Keratinocyte (primary cell): Measurements from ENCODE around the gene PRKN. TPM values are rescaled to one million over a fixed set of nuclear protein-coding genes. Genes with fewer than 3 reads are reported as not detected.

Experiments
- DNase-seq: peaks from one replicate; pipeline ENCODE4 v3.0.0-alpha.2; 2011; ENCODE audit warnings: low read depth, missing footprints, low spot score
- FAIRE-seq: peaks from 2 replicates; lab custom pipeline; 2011; peaks lifted over from hg19 to GRCh38; lab: Jason Lieb, UNC
- H2AFZ ChIP-seq: 2 replicates; pipeline ENCODE4 v1.6.0; 2012; ENCODE audit warnings: low read length, control low read depth, inconsistent platforms; ENCODE audit not compliant: control insufficient read depth
- H3K27ac ChIP-seq: 2 replicates; pipeline ENCODE4 v1.5.1; 2011; ENCODE audit warnings: low read length; ENCODE audit not compliant: control insufficient read depth, insufficient read depth
- H3K27me3 ChIP-seq: 3 replicates; pipeline ENCODE4 v1.6.0; 2011; ENCODE audit warnings: low read length; ENCODE audit not compliant: control insufficient read depth, insufficient read depth; ENCODE audit errors: extremely low read depth
- H3K36me3 ChIP-seq, 2 experiments: 2 replicates in 1 of 2; 3 replicates in 1 of 2; pipeline ENCODE4 v1.5.1; 2011; ENCODE audit warnings: low read length in 2 of 2, mild to moderate bottlenecking in 1 of 2; ENCODE audit not compliant: control insufficient read depth in 2 of 2, insufficient read depth in 2 of 2; ENCODE audit errors: extremely low read depth in 1 of 2
- H3K4me1 ChIP-seq: 3 replicates; pipeline ENCODE4 v1.5.1; 2011; ENCODE audit warnings: low read length; ENCODE audit not compliant: control insufficient read depth, insufficient read depth; ENCODE audit errors: extremely low read depth
- H3K4me2 ChIP-seq: 3 replicates; pipeline ENCODE4 v1.6.0; 2011; ENCODE audit warnings: low read depth, low read length; ENCODE audit not compliant: control insufficient read depth, insufficient read depth; ENCODE audit errors: extremely low read depth
- H3K4me3 ChIP-seq, 3 experiments: fragments of 200-600 bp in 1 of 3; sonication (generic) in 1 of 3; 2 replicates in 2 of 3; 3 replicates in 1 of 3; pipeline ENCODE4 v1.5.1; 2011 to 2016; ENCODE audit warnings: low read length in 3 of 3, mild to moderate bottlenecking in 3 of 3, control low read depth in 2 of 3, inconsistent platforms in 1 of 3, low read depth in 1 of 3, mixed read lengths in 1 of 3, mixed run types in 1 of 3, moderate library complexity in 1 of 3; ENCODE audit not compliant: control insufficient read depth in 2 of 3, insufficient read depth in 2 of 3; ENCODE audit errors: extremely low read depth in 1 of 3
- H3K79me2 ChIP-seq: 2 replicates; pipeline ENCODE4 v1.6.0; 2012; ENCODE audit warnings: low read length; ENCODE audit not compliant: control insufficient read depth, insufficient read depth
- H3K9ac ChIP-seq: 3 replicates; pipeline ENCODE4 v1.6.0; 2011; ENCODE audit warnings: low read length; ENCODE audit not compliant: control insufficient read depth, insufficient read depth; ENCODE audit errors: extremely low read depth
- H3K9me1 ChIP-seq: 3 replicates; pipeline ENCODE4 v1.6.0; 2011; ENCODE audit warnings: low read length; ENCODE audit not compliant: control insufficient read depth, insufficient read depth; ENCODE audit errors: extremely low read depth
- H3K9me3 ChIP-seq: 2 replicates; pipeline ENCODE4 v1.5.1; 2012; ENCODE audit warnings: low read depth, low read length; ENCODE audit not compliant: control insufficient read depth
- H4K20me1 ChIP-seq: 3 replicates; pipeline ENCODE4 v1.6.0; 2011; ENCODE audit warnings: low read length; ENCODE audit not compliant: control insufficient read depth, insufficient read depth; ENCODE audit errors: extremely low read depth
- EZH2 ChIP-seq: IDR thresholded peaks from one replicate; pipeline ENCODE4 v1.6.1; 2012; ENCODE audit warnings: inconsistent platforms, mild to moderate bottlenecking, low read length, moderate library complexity
- dilution Hi-C: fragments of 300-500 bp; cut with MboI; formaldehyde crosslinking; loops from one replicate; pipeline ENCODE4 v1.7.0; 2020; ENCODE audit warnings: low sequenced_read_pairs; ENCODE audit not compliant: extremely low pct_ligation_motif_present
- polyA plus RNA-seq, 5 experiments: library from polyadenylated mRNA; depleted of rRNA in 3 of 5; stranded (reverse) in 3 of 5; stranded (forward) in 1 of 5; unstranded in 1 of 5; fragments of >200 nt; gene quantifications; 1 replicate in 1 of 5; 2 replicates in 3 of 5; 3 replicates in 1 of 5; pipeline versions ENCODE4 v1.2.1 to v1.2.3, GENCODE V29; 2011 to 2012; ENCODE audit warnings: missing spikeins in 2 of 5, low read depth in 1 of 5, low replicate concordance in 1 of 5
- TF ChIP-seq, protein P1 (sequence below), 3 experiments: IDR thresholded peaks in 1 of 3; conservative IDR thresholded peaks in 1 of 3; optimal IDR thresholded peaks in 1 of 3; 2 replicates in 2 of 3; 3 replicates in 1 of 3; pipeline versions ENCODE3 to v1.5.1; 2011; ENCODE audit warnings: low read length in 3 of 3, mild to moderate bottlenecking in 3 of 3, moderate library complexity in 2 of 3, control low read depth in 1 of 3, inconsistent platforms in 1 of 3; ENCODE audit not compliant: insufficient read depth in 2 of 3; ENCODE audit errors: extremely low read depth in 1 of 3

The PRKN gene
- polyA plus RNA-seq, 1 donor (not counting 4 experiments of a cell fraction or from before 2014, with no cell fraction given): 0.67 TPM

DNA sequence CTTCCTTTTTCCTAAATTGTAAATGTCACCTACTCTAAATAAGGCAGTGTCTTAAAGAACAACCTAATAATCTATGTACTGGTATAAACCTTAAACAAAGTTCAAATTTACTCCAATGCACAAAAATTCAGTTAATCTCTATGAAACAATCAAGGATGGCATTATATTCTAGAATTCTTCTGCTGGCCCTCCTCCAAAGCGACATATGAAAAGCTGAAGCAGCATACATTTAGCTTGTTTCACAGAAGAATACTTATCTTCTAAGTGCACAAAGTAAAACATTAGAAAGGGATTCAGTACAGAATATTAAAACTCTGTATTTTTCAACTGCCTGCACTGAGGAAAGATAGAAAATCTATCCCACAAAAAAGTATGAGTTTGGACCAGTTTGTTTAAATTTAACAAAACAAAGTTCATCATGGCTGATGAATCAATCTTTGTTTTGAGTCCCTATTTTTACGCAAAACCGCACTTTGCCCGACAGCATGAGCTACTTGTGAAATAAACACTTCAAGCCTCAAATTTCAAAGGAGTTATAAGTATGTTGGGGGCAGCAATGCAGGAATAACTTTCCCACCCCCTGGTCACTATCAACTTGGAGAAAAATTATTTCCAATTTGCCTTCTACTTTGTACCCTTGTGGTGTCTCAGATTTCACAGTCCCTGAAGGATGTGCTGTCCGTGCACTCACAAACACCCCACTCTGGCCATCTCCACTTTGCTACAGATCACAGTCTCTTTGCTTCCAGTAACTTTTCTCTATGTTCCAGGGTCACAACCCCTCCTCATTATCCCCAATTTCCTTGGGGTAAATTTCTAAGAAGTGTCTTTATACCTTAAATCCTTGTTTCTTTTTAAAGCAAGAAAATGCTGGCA is 238.2 kb downstream of the PRKN start:
- H3K27me3 ChIP-seq: no peaks in the 10 kb centered on the region
- H4K20me1 ChIP-seq: no peaks in the 10 kb centered on the region
- H3K4me3 ChIP-seq: no peak overlapping the region
- DNase-seq (no peak), FAIRE-seq (no peak)
- no peak overlapping the region for H3K27ac ChIP-seq
- H3K9me1 ChIP-seq: no peaks in the 10 kb centered on the region
- H3K36me3 ChIP-seq: no peaks in the 10 kb centered on the region
- no peak overlapping the region for H2AFZ ChIP-seq
- dilution Hi-C loops: no loop called here
- no peak overlapping the region for H3K4me2 ChIP-seq
- H3K9me3 ChIP-seq: no peaks in the 10 kb centered on the region
- H3K4me1 ChIP-seq: no peaks in the 10 kb centered on the region
- no peak overlapping the region for H3K9ac ChIP-seq
- TF ChIP-seq EZH2: no peak
- TF ChIP-seq, protein P1, sequence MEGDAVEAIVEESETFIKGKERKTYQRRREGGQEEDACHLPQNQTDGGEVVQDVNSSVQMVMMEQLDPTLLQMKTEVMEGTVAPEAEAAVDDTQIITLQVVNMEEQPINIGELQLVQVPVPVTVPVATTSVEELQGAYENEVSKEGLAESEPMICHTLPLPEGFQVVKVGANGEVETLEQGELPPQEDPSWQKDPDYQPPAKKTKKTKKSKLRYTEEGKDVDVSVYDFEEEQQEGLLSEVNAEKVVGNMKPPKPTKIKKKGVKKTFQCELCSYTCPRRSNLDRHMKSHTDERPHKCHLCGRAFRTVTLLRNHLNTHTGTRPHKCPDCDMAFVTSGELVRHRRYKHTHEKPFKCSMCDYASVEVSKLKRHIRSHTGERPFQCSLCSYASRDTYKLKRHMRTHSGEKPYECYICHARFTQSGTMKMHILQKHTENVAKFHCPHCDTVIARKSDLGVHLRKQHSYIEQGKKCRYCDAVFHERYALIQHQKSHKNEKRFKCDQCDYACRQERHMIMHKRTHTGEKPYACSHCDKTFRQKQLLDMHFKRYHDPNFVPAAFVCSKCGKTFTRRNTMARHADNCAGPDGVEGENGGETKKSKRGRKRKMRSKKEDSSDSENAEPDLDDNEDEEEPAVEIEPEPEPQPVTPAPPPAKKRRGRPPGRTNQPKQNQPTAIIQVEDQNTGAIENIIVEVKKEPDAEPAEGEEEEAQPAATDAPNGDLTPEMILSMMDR (optimal IDR thresholded peaks at IDR 0.05 in 1 of 3, IDR thresholded peaks at IDR 0.05 in 1 of 3, conservative IDR thresholded peaks at IDR 0.05 in 1 of 3; ENCODE audit: extremely low read depth in 1 of 3, insufficient read depth in 2 of 3, low read length in 3 of 3): no peak
- no peaks in the 10 kb centered on the region for H3K79me2 ChIP-seq

DNA sequence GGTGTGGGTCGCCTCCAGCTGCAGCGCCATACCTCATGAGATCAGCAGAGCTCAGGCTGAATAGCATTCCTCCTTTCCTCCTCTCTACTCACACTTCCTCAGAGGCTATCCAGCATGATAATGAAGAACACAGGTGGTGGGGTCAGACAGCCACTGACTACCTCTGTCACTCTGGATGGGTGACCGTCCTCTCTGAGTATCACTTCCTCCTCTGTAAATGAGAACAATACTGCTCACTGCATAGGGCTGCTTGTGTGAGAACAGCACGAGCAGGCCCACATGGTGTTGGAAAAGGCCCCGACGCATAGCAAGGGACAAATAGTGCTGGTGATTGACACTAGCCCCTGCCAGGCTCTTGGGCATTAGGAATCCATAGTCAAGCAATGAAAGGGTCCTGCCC is 239.1 kb downstream of the PRKN start:
- Histone ChIP-seq H3K36me3 (no peaks in the 10 kb centered on the region), H3K9ac (no peak overlapping the region), H4K20me1 (no peaks in the 10 kb centered on the region), H2AFZ (no peak overlapping the region), H3K4me1 (no peaks in the 10 kb centered on the region), H3K9me1 (no peaks in the 10 kb centered on the region), H3K27me3 (no peaks in the 10 kb centered on the region), H3K27ac (no peak overlapping the region), H3K4me2 (no peak overlapping the region), H3K79me2 (no peaks in the 10 kb centered on the region), H3K9me3 (no peaks in the 10 kb centered on the region), H3K4me3 (no peak overlapping the region)
- DNase-seq (no peak), FAIRE-seq (no peak)
- no peak for TF ChIP-seq EZH2
- TF ChIP-seq, protein P1 (optimal IDR thresholded peaks at IDR 0.05 in 1 of 3, IDR thresholded peaks at IDR 0.05 in 1 of 3, conservative IDR thresholded peaks at IDR 0.05 in 1 of 3; ENCODE audit: extremely low read depth in 1 of 3, insufficient read depth in 2 of 3, low read length in 3 of 3): no peak
- dilution Hi-C loops: no loop called here
